Fibroblast of lung (primary cell): Measurements from ENCODE around the gene MRC1. TPM values are rescaled to one million over a fixed set of nuclear protein-coding genes. Genes with fewer than 3 reads are reported as not detected.

ENCODE experiments used
- DNase-seq, 2 donors: peaks; one replicate each; pipeline versions ENCODE4 v3.0.0 to v3.0.0-alpha.2; 2010; ENCODE audit warnings: low read depth in 2 of 2
- H2AFZ ChIP-seq: 2 replicates; pipeline ENCODE4 v1.5.1; 2012; ENCODE audit warnings: low read length, control low read depth, inconsistent platforms
- H3K27ac ChIP-seq: 2 replicates; pipeline ENCODE4 v1.5.1; 2011; ENCODE audit warnings: low read length, control low read depth; ENCODE audit not compliant: insufficient read depth
- H3K27me3 ChIP-seq: 2 replicates; pipeline ENCODE4 v1.5.1; 2011; ENCODE audit warnings: mild to moderate bottlenecking, low read length; ENCODE audit not compliant: control insufficient read depth, insufficient read depth
- H3K36me3 ChIP-seq: 2 replicates; pipeline ENCODE4 v1.5.1; 2011; ENCODE audit warnings: low read length; ENCODE audit not compliant: control insufficient read depth, insufficient read depth
- H3K4me1 ChIP-seq: 2 replicates; pipeline ENCODE4 v1.5.1; 2011; ENCODE audit warnings: low read length; ENCODE audit not compliant: control insufficient read depth, insufficient read depth; ENCODE audit errors: extremely low read depth
- H3K4me2 ChIP-seq: 2 replicates; pipeline ENCODE4 v1.5.1; 2011; ENCODE audit warnings: low read length, control low read depth; ENCODE audit not compliant: insufficient read depth; ENCODE audit errors: extremely low read depth
- H3K4me3 ChIP-seq, 4 experiments: fragments of 200-600 bp in 1 of 4; sonication (generic) in 1 of 4; replicated peaks in 1 of 4; 2 replicates each; pipeline ENCODE4 v1.5.1; 2011 to 2016; ENCODE audit warnings: low read length in 4 of 4, low read depth in 3 of 4, mild to moderate bottlenecking in 3 of 4, control low read depth in 2 of 4, inconsistent platforms in 1 of 4, mixed read lengths in 1 of 4; ENCODE audit not compliant: insufficient read depth in 1 of 4; ENCODE audit errors: control extremely low read depth in 1 of 4
- H3K79me2 ChIP-seq: 2 replicates; pipeline ENCODE4 v1.5.1; 2012; ENCODE audit warnings: mild to moderate bottlenecking, low read length, inconsistent platforms; ENCODE audit not compliant: control insufficient read depth, insufficient read depth
- H3K9ac ChIP-seq: 2 replicates; pipeline ENCODE4 v1.5.1; 2011; ENCODE audit warnings: mild to moderate bottlenecking, low read length, control low read depth; ENCODE audit not compliant: insufficient read depth
- H3K9me3 ChIP-seq: 2 replicates; pipeline ENCODE4 v1.5.1; 2012; ENCODE audit warnings: low read depth, low read length; ENCODE audit not compliant: control insufficient read depth, insufficient read depth
- H4K20me1 ChIP-seq: 2 replicates; pipeline ENCODE4 v1.5.1; 2011; ENCODE audit warnings: low read length; ENCODE audit not compliant: control insufficient read depth, insufficient read depth; ENCODE audit errors: extremely low read depth
- EZH2 ChIP-seq: IDR thresholded peaks from 2 replicates; pipeline ENCODE4 v1.5.1; 2012; ENCODE audit warnings: low read length, control low read depth, mild to moderate bottlenecking; ENCODE audit errors: missing control alignments
- polyA plus RNA-seq, 2 donors: library from polyadenylated mRNA; depleted of rRNA in 1 of 2; stranded (reverse) in 1 of 2; unstranded in 1 of 2; fragments of >200 nt; gene quantifications; 2 replicates each; pipeline ENCODE4 v1.2.1, GENCODE V29; 2011 to 2012; ENCODE audit warnings: missing spikeins in 1 of 2
- total RNA-seq: library from RNA; depleted of rRNA; stranded (reverse); fragments of >200 nt; gene quantifications from 2 replicates; pipeline ENCODE4 v1.2.1, GENCODE V29; 2014
- TF ChIP-seq, protein P1 (sequence below), 2 donors: IDR thresholded peaks in 1 of 2; conservative IDR thresholded peaks in 1 of 2; 1 replicate in 1 of 2; 2 replicates in 1 of 2; pipeline ENCODE4 v1.5.1; 2011 to 2012; ENCODE audit warnings: low read length in 2 of 2, control low read depth in 1 of 2, inconsistent platforms in 1 of 2, low read depth in 1 of 2, mild to moderate bottlenecking in 1 of 2

Gene MRC1
- total and polyA plus RNA-seq, 2 donors (not counting 1 experiment from before 2014, with no cell fraction given): 0.01 TPM; not detected in 1

DNA sequence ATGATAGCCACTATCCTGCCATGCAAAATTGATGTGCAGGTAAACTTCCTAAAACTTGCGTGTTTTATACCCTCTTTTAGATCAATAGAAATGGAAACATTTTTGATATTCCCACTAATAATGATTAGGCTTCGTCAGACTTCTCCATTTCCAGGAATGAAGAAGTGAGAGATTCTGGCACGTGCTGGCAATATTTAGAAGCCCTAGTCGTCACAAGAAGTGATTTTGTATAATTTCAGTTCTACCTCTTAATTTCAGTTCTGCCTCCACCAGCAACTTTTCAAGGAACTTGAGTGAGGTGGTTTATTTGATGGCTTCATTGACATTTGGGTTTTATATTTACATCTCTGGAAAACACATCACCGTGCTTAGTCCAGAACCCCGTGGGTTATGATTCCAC lies 61.9 kb downstream of the MRC1 start:
- DNase-seq: no peak
- no peak overlapping the region for H2AFZ ChIP-seq
- no peak overlapping the region for H3K9ac ChIP-seq
- H3K36me3 ChIP-seq: no peaks in the 10 kb centered on the region
- H3K27me3 ChIP-seq: peaks cover 6% of the 10 kb centered on the region
- H3K4me3 ChIP-seq: no peak overlapping the region
- no peaks in the 10 kb centered on the region for H3K9me3 ChIP-seq
- no peak overlapping the region for H3K27ac ChIP-seq
- TF ChIP-seq EZH2: no peak
- TF ChIP-seq, protein P1, sequence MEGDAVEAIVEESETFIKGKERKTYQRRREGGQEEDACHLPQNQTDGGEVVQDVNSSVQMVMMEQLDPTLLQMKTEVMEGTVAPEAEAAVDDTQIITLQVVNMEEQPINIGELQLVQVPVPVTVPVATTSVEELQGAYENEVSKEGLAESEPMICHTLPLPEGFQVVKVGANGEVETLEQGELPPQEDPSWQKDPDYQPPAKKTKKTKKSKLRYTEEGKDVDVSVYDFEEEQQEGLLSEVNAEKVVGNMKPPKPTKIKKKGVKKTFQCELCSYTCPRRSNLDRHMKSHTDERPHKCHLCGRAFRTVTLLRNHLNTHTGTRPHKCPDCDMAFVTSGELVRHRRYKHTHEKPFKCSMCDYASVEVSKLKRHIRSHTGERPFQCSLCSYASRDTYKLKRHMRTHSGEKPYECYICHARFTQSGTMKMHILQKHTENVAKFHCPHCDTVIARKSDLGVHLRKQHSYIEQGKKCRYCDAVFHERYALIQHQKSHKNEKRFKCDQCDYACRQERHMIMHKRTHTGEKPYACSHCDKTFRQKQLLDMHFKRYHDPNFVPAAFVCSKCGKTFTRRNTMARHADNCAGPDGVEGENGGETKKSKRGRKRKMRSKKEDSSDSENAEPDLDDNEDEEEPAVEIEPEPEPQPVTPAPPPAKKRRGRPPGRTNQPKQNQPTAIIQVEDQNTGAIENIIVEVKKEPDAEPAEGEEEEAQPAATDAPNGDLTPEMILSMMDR (conservative IDR thresholded peaks at IDR 0.05 in 1 of 2, IDR thresholded peaks at IDR 0.05 in 1 of 2; ENCODE audit: low read depth in 1 of 2, low read length in 2 of 2): no peak
- no peaks in the 10 kb centered on the region for H3K4me1 ChIP-seq
- H3K4me2 ChIP-seq: no peak overlapping the region
- no peaks in the 10 kb centered on the region for H4K20me1 ChIP-seq
- H3K79me2 ChIP-seq: no peaks in the 10 kb centered on the region

DNA sequence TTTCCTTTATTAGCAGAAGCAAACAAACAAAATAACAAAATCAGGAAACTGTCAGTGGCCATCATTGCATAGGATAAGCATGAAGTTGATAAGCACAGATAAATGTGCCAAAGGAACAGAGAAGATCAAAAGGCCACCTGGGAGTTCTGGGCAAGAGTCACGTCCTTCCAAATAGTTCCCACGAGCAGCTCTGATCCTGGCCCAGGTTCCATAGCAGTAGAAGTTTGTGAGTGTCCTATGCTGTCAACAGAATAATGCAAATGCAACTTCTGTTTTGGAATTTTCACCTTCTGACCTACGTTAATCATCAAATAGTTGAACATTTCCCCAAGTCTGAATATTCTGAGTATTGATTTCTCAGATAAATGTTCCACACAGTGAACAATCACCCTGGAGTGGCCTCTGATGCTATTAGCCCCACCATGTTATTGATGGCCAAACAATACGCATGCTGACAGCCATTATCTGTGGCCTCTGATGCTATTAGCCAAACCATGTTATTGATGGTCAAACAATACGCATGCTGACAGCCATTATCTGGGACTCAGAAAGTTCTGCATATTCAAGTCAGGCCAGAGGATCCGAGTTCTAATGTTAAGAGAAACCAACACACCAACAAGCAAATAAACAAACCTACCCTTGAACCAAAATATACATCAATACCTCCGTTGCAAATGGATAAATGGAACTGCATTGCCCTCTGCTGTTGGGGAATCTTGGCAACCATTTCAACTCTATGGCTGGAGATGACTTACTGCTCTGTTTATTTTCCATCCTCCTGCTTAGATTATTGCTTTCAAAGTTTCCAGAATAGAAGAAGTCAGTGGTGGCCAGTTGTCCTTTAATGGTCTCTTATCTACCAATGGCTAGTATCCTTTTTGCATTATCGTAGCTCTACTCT lies 63.3 kb downstream of the MRC1 start:
- no peak overlapping the region for H3K4me3 ChIP-seq
- no peak overlapping the region for H2AFZ ChIP-seq
- no peaks in the 10 kb centered on the region for H3K36me3 ChIP-seq
- H3K27me3 ChIP-seq: peaks cover 6% of the 10 kb centered on the region
- H3K4me1 ChIP-seq: no peaks in the 10 kb centered on the region
- DNase-seq: peak; percentile 10 to 31
- H3K79me2 ChIP-seq: no peaks in the 10 kb centered on the region
- no peak overlapping the region for H3K27ac ChIP-seq
- H4K20me1 ChIP-seq: no peaks in the 10 kb centered on the region
- H3K9me3 ChIP-seq: no peaks in the 10 kb centered on the region
- TF ChIP-seq EZH2: no peak
- TF ChIP-seq, protein P1 (conservative IDR thresholded peaks at IDR 0.05 in 1 of 2, IDR thresholded peaks at IDR 0.05 in 1 of 2; ENCODE audit: low read depth in 1 of 2, low read length in 2 of 2): peak; percentile 18 to 36
- H3K4me2 ChIP-seq: no peak overlapping the region
- H3K9ac ChIP-seq: no peak overlapping the region

DNA sequence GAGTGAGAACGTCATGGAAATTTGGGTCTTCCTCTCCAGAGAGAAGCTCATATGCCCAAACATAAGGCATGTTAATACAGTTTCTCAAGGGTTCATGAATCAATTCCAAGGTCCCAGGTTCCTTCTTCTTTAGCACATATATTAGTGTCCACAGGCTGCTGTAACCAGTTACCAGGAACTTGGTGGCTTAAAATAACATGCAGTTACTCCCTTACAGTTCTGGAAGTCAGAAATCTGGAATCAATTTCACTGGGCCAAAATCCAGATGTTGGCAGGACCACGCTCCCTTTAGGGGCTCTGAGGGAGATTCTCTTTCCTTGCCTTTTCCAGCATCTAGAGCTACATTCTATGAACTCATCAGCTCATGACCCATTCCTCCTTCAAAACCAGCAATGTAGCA lies 64.8 kb downstream of the MRC1 start:
- no peak overlapping the region for H3K4me2 ChIP-seq
- H3K27me3 ChIP-seq: peaks cover 4% of the 10 kb centered on the region
- H3K79me2 ChIP-seq: no peaks in the 10 kb centered on the region
- H2AFZ ChIP-seq: no peak overlapping the region
- H3K4me3 ChIP-seq: no peak overlapping the region
- no peak for TF ChIP-seq EZH2
- TF ChIP-seq, protein P1 (conservative IDR thresholded peaks at IDR 0.05 in 1 of 2, IDR thresholded peaks at IDR 0.05 in 1 of 2; ENCODE audit: low read depth in 1 of 2, low read length in 2 of 2): no peak
- no peaks in the 10 kb centered on the region for H3K36me3 ChIP-seq
- H4K20me1 ChIP-seq: no peaks in the 10 kb centered on the region
- no peak overlapping the region for H3K9ac ChIP-seq
- H3K4me1 ChIP-seq: no peaks in the 10 kb centered on the region
- no peak for DNase-seq
- H3K9me3 ChIP-seq: no peaks in the 10 kb centered on the region
- H3K27ac ChIP-seq: no peak overlapping the region
